Common myeloid progenitor, CD34-positive (primary cell): ENCODE data around the gene ACAA2. TPM values are rescaled to one million over a fixed set of nuclear protein-coding genes. Genes with fewer than 3 reads are reported as not detected.

Experiments
- CTCF ChIA-PET: fragments of 350-600 bp; sonication (Branson Sonifier 250); formaldehyde crosslinking; loops from one replicate; lab custom pipeline; 2021; ENCODE audit warnings: antibody characterized with exemption; lab: Charles Lee
- POLR2A ChIA-PET: fragments of 350-600 bp; sonication (Branson Sonifier 250); formaldehyde crosslinking; loops from one replicate; lab custom pipeline; 2021; ENCODE audit warnings: antibody characterized with exemption; lab: Charles Lee
- DNase-seq, 3 donors: peaks; one replicate each; pipeline versions ENCODE4 v3.0.0 to v3.0.0-alpha.2; 2013
- H3K27ac ChIP-seq, 2 experiments: 1 replicate in 1 of 2; 2 replicates in 1 of 2; pipeline ENCODE4 v1.7.0; 2013; ENCODE audit warnings: inconsistent platforms in 2 of 2, low read length in 2 of 2, mild to moderate bottlenecking in 2 of 2, low read depth in 1 of 2, moderate library complexity in 1 of 2; ENCODE audit not compliant: severe bottlenecking in 2 of 2, insufficient read depth in 1 of 2, poor library complexity in 1 of 2
- H3K27me3 ChIP-seq, 5 experiments: replicated peaks in 2 of 5; 1 replicate in 3 of 5; 2 replicates in 2 of 5; pipeline versions ENCODE4 v1.6.1 to v1.7.0; 2013; ENCODE audit warnings: low read length in 4 of 5, mild to moderate bottlenecking in 2 of 5, moderate library complexity in 2 of 5, inconsistent platforms in 1 of 5; ENCODE audit not compliant: insufficient read depth in 5 of 5, control insufficient read depth in 4 of 5
- H3K36me3 ChIP-seq, 4 experiments: 1 replicate in 2 of 4; 2 replicates in 2 of 4; pipeline versions ENCODE4 v1.6.1 to v1.7.0; 2013; ENCODE audit warnings: low read length in 3 of 4, control low read depth in 1 of 4, mild to moderate bottlenecking in 1 of 4; ENCODE audit not compliant: control insufficient read depth in 4 of 4, insufficient read depth in 4 of 4
- H3K4me1 ChIP-seq, 4 experiments: 1 replicate in 3 of 4; 2 replicates in 1 of 4; pipeline versions ENCODE4 v1.6.1 to v1.7.1; 2013; ENCODE audit warnings: low read length in 3 of 4, mild to moderate bottlenecking in 3 of 4, control low read depth in 1 of 4, inconsistent platforms in 1 of 4, moderate library complexity in 1 of 4; ENCODE audit not compliant: control insufficient read depth in 4 of 4, insufficient read depth in 4 of 4; ENCODE audit errors: control extremely low read depth in 1 of 4
- H3K4me3 ChIP-seq, 7 experiments: 1 replicate in 4 of 7; 2 replicates in 3 of 7; pipeline versions ENCODE4 v1.5.1 to v1.7.0; 2013; ENCODE audit warnings: mild to moderate bottlenecking in 7 of 7, low read length in 6 of 7, moderate library complexity in 6 of 7, inconsistent platforms in 2 of 7, low read depth in 2 of 7, control low read depth in 1 of 7; ENCODE audit not compliant: insufficient read depth in 4 of 7, control insufficient read depth in 1 of 7; ENCODE audit errors: extremely low read depth in 1 of 7
- H3K9me3 ChIP-seq, 5 experiments: 1 replicate in 4 of 5; 2 replicates in 1 of 5; pipeline versions ENCODE4 v1.6.1 to v1.7.1; 2013; ENCODE audit warnings: low read length in 4 of 5, mild to moderate bottlenecking in 2 of 5, inconsistent platforms in 1 of 5, low read depth in 1 of 5, moderate library complexity in 1 of 5; ENCODE audit not compliant: control insufficient read depth in 4 of 5, insufficient read depth in 2 of 5; ENCODE audit errors: control extremely low read depth in 1 of 5
- WGBS: methylation state at CpG from one replicate; pipeline ENCODE4 v1.1.5; 2013; ENCODE audit not compliant: insufficient coverage; 5-methylcytosine and 5-hydroxymethylcytosine counted together
- polyA plus RNA-seq: library from polyadenylated mRNA; unstranded; fragments of 120-200 nt; gene quantifications from one replicate; pipeline ENCODE4 v1.2.1, GENCODE V29; 2013

Gene ACAA2, protein sequence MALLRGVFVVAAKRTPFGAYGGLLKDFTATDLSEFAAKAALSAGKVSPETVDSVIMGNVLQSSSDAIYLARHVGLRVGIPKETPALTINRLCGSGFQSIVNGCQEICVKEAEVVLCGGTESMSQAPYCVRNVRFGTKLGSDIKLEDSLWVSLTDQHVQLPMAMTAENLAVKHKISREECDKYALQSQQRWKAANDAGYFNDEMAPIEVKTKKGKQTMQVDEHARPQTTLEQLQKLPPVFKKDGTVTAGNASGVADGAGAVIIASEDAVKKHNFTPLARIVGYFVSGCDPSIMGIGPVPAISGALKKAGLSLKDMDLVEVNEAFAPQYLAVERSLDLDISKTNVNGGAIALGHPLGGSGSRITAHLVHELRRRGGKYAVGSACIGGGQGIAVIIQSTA
- 48.9 TPM for polyA plus RNA-seq

DNA sequence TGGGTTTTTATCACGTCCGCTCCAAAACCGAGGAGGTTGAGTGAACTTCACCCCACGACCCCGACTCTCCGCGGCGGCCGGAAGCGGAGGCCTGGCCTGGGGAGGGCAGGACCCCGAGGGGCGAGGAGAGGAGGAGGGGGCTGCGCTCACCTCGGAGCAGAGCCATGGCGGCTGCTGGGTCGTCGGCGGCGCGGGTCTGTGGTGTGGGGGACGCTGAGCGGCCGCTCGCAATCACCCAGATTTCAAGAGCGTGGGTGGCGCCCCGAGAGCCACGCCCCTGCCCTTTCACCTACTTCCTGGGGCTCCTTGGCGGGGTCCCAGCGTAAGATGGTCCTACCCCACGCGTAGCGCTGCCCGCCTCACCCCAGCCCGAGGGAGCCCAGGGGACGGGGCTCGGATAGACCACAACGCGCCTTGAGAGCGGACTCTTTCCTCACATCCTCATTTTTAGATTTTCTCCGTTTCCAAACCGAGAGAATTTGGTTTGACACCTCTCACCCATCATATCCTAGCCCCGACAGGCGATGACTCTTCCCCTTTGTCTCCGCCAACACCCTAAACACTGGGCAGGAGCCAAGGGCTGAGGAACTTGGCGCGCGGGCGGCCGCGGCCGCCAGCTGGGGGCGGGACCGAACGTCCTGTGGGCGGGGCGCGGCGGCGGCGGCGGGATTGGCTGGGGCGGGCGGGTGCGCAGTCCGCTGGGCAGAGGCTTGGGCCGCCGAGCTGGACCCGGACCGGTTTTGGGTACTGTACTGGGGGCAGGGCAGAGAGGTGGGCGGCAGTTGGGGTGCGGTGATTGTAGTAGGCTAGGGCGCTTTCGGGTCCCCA lies at the start of gene ACAA2:
TSS of gene ACAA2 (minus strand) at position 215 of the 828 bp plus-strand sequence. CDS start at position 166, 49 bp downstream.
- Histone ChIP-seq H3K9me3 (peaks cover 0 to 5% (median 0%) of the 10 kb centered on the region in 5 experiments), H3K27ac (peak within 1 kb of the TSS; percentile 57 to 79), H3K27me3 (no peaks in the 10 kb centered on the region), H3K4me1 (peaks cover 3 to 27% (median 16%) of the 10 kb centered on the region in 4 experiments), H3K36me3 (no peaks in the 10 kb centered on the region), H3K4me3 (peak within 1 kb of the TSS; percentile 69 to 94 (median 87))
- ChIA-PET CTCF (no interaction called here), POLR2A (no interaction called here)
- DNase-seq: peak; percentile 71 to 88 (median 85)
- 0% methylated on average over 45 of the region's 74 CpGs for WGBS

DNA sequence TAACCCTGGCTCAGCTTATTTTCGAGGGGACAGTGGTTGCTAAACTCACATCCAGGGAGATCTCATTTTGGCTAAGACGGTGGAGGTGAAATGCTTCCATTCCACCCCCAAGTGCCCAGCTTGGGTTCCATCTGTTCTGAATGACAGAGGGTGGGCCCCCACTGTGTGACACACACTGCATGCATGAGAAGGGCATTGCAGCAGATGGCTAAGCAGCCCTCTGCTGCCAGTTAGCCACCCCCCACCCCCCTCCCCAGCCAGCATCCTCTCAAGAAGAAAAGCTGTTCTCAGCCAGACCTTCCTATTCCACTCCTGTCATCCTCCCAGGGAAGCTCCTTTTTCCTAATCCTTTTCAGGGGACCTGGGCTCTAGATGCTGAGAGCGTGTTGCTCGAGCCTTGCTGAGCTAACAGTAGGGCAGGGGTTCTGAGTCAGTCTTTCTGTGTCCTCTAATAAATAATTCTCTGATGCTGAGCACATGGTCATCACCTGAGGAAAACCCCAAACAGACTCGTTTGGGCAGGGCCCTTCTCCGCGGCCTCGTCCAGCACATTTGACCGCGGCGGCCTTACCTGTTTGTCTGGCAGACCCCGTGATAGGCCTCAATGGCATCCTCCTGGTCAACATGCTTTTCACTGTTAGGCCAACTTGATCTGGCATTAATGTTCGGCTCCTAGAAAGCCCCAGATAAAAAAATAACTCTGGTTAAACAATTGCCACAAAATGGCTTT lies 49.5 kb upstream of the ACAA2 start:
- H3K27ac ChIP-seq: no peak overlapping the region
- no peak overlapping the region for H3K4me3 ChIP-seq
- CTCF ChIA-PET: interaction anchor here (0.6 to 6.0 kb wide), 6 partner anchors 11 to 1337 kb away, joined by 3 to 42 read pairs (median 4); no protein-coding TSS in a partner anchor
- POLR2A ChIA-PET: no interaction called here
- no peaks in the 10 kb centered on the region for H3K4me1 ChIP-seq
- WGBS: 93% methylated on average over 12 of the region's 13 CpGs
- H3K9me3 ChIP-seq: no peaks in the 10 kb centered on the region
- peaks cover 0 to 2% (median 0%) of the 10 kb centered on the region in 5 experiments for H3K27me3 ChIP-seq
- H3K36me3 ChIP-seq: no peaks in the 10 kb centered on the region
- no peak for DNase-seq

- no peak overlapping the region for H3K4me3 ChIP-seq
- CTCF ChIA-PET: interaction anchor here (0.6 to 6.0 kb wide), 12 partner anchors 7 to 734 kb away, joined by 3 to 42 read pairs (median 4); no protein-coding TSS in a partner anchor
- WGBS: no CpG with 5 or more reads among the region's 3 CpGs
- peaks cover 0 to 4% (median 0%) of the 10 kb centered on the region in 5 experiments for H3K27me3 ChIP-seq
- H3K27ac ChIP-seq: no peak overlapping the region
- POLR2A ChIA-PET: no interaction called here
- DNase-seq: peak; percentile 2 to 42 (median 17)
- no peaks in the 10 kb centered on the region for H3K36me3 ChIP-seq
- no peaks in the 10 kb centered on the region for H3K9me3 ChIP-seq
- no peaks in the 10 kb centered on the region for H3K4me1 ChIP-seq
These were observed 48.3 kb upstream of the ACAA2 start for GRCh38 chr18:49861659-49862058.

DNA sequence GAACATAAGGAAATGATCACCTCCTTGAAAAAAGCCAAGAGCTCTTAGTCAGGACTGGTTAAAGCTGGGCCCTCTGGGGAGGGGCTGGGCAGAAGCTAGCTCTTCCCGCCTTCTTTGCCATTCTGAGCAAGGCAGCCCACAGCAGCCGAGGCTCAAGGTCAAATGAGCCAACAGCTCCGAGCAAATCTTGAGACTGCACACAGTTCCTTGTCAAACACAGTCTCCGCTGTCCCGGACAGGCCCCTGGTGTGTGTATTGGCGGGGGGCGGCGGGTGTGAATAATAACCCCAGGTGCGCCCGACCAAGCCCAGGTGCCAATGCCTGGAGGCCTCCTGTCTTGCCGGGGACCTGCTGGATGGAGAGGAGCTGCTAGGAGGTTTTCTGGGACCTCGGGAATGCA lies 46.4 kb upstream of the ACAA2 start:
- H3K4me3 ChIP-seq: no peak overlapping the region
- WGBS: 89% methylated on average over 3 of the region's 12 CpGs
- CTCF ChIA-PET: interaction anchor here (0.6 to 6.0 kb wide), 15 partner anchors 8 to 399 kb away, joined by 3 to 42 read pairs (median 5); partner anchors contain the start of gene DYM
- DNase-seq: no peak
- no peak overlapping the region for H3K27ac ChIP-seq
- H3K9me3 ChIP-seq: no peaks in the 10 kb centered on the region
- H3K36me3 ChIP-seq: no peaks in the 10 kb centered on the region
- POLR2A ChIA-PET: no interaction called here
- H3K27me3 ChIP-seq: peaks cover 0 to 5% (median 0%) of the 10 kb centered on the region in 5 experiments
- no peaks in the 10 kb centered on the region for H3K4me1 ChIP-seq

GRCh38 chr18:49859021-49859359 lies 45.7 kb upstream of the ACAA2 start:
- no peak overlapping the region for H3K27ac ChIP-seq
- no peaks in the 10 kb centered on the region for H3K9me3 ChIP-seq
- H3K27me3 ChIP-seq: peaks cover 0 to 8% (median 0%) of the 10 kb centered on the region in 5 experiments
- DNase-seq: no peak
- H3K36me3 ChIP-seq: no peaks in the 10 kb centered on the region
- WGBS: 56% methylated on average over 2 of the region's 6 CpGs
- CTCF ChIA-PET: interaction anchor here (0.6 to 6.0 kb wide), 14 partner anchors 8 to 498 kb away, joined by 3 to 42 read pairs (median 3); no protein-coding TSS in a partner anchor
- H3K4me3 ChIP-seq: no peak overlapping the region
- no peaks in the 10 kb centered on the region for H3K4me1 ChIP-seq
- POLR2A ChIA-PET: no interaction called here

GRCh38 chr18:49858309-49859020 lies 45.1 kb upstream of the ACAA2 start:
- POLR2A ChIA-PET: no interaction called here

More at GRCh38 chr18:49858309-49859020, 45.1 kb upstream of the ACAA2 start:
- Histone ChIP-seq H3K4me1 (no peaks in the 10 kb centered on the region), H3K9me3 (no peaks in the 10 kb centered on the region), H3K36me3 (no peaks in the 10 kb centered on the region), H3K4me3 (no peak overlapping the region), H3K27me3 (peaks cover 0 to 10% (median 0%) of the 10 kb centered on the region in 5 experiments), H3K27ac (no peak overlapping the region)
- CTCF ChIA-PET: interaction anchor here (0.6 to 6.0 kb wide), 13 partner anchors 9 to 499 kb away, joined by 3 to 42 read pairs (median 4); no protein-coding TSS in a partner anchor
- DNase-seq: peak; percentile 46 to 67 (median 52)
- 76% methylated on average over 7 of the region's 11 CpGs for WGBS
